Neuronal stem cell (in vitro differentiated cells): ENCODE measurements around the gene FOXA2.

Experiments used
- DNase-seq: peaks from one replicate; pipeline ENCODE4 v3.0.0-alpha.2; 2013; ENCODE audit warnings: low spot score
- H2AFZ ChIP-seq: one replicate; pipeline ENCODE4 v1.6.1; 2013; ENCODE audit warnings: mild to moderate bottlenecking, low read length, inconsistent platforms
- H2AK5ac ChIP-seq: 2 replicates; pipeline ENCODE4 v1.6.1; 2013; ENCODE audit warnings: low read depth, mild to moderate bottlenecking, inconsistent platforms, low read length, moderate library complexity, mixed read lengths
- H2BK120ac ChIP-seq: 2 replicates; pipeline ENCODE4 v1.6.1; 2013; ENCODE audit warnings: low read depth, mild to moderate bottlenecking, inconsistent platforms, low read length, moderate library complexity, mixed read lengths
- H2BK12ac ChIP-seq: one replicate; pipeline ENCODE4 v1.6.1; 2013; ENCODE audit warnings: low read length, inconsistent platforms
- H2BK15ac ChIP-seq: 2 replicates; pipeline ENCODE4 v1.6.1; 2013; ENCODE audit warnings: mild to moderate bottlenecking, low read length, inconsistent platforms, mixed read lengths
- H2BK5ac ChIP-seq: one replicate; pipeline ENCODE4 v1.6.1; 2013; ENCODE audit warnings: inconsistent platforms, mild to moderate bottlenecking, low read length, moderate library complexity
- H3K14ac ChIP-seq: one replicate; pipeline ENCODE4 v1.6.1; 2013; ENCODE audit warnings: low read length, inconsistent platforms
- H3K18ac ChIP-seq: 2 replicates; pipeline ENCODE4 v1.6.1; 2013; ENCODE audit warnings: low read length, inconsistent platforms
- H3K23ac ChIP-seq: 2 replicates; pipeline ENCODE4 v1.6.1; 2013; ENCODE audit warnings: low read depth, mild to moderate bottlenecking, mixed read lengths, low read length, inconsistent platforms; ENCODE audit not compliant: poor library complexity
- H3K27ac ChIP-seq: replicated peaks from 3 replicates; pipeline ENCODE4 v1.5.1; 2013; ENCODE audit warnings: low read length, inconsistent platforms
- H3K27me3 ChIP-seq, 3 experiments: 2 replicates each; pipeline ENCODE4 v1.6.1; 2013; ENCODE audit warnings: low read length in 3 of 3, mild to moderate bottlenecking in 2 of 3, inconsistent platforms in 1 of 3, low read depth in 1 of 3, mixed read lengths in 1 of 3, moderate library complexity in 1 of 3; ENCODE audit not compliant: control insufficient read depth in 3 of 3, insufficient read depth in 3 of 3
- H3K36me3 ChIP-seq, 2 donors: replicated peaks in 1 of 2; 2 replicates each; pipeline ENCODE4 v1.6.1; 2013; ENCODE audit warnings: low read length in 2 of 2; ENCODE audit not compliant: control insufficient read depth in 2 of 2, insufficient read depth in 2 of 2
- H3K4ac ChIP-seq: 2 replicates; pipeline ENCODE4 v1.6.1; 2013; ENCODE audit warnings: inconsistent platforms, mild to moderate bottlenecking, low read length, moderate library complexity
- H3K4me1 ChIP-seq, 2 donors: 1 replicate in 1 of 2; 2 replicates in 1 of 2; pipeline ENCODE4 v1.6.1; 2013; ENCODE audit warnings: low read length in 2 of 2, low read depth in 1 of 2; ENCODE audit not compliant: control insufficient read depth in 2 of 2, insufficient read depth in 1 of 2
- H3K4me2 ChIP-seq: one replicate; pipeline ENCODE4 v1.6.1; 2013; ENCODE audit warnings: mild to moderate bottlenecking, low read length, inconsistent platforms; ENCODE audit not compliant: insufficient read depth, poor library complexity, severe bottlenecking
- H3K4me3 ChIP-seq, 2 donors: 2 replicates each; pipeline ENCODE4 v1.5.1; 2013; ENCODE audit warnings: low read length in 2 of 2, mild to moderate bottlenecking in 2 of 2, inconsistent platforms in 1 of 2, moderate library complexity in 1 of 2
- H3K79me1 ChIP-seq: one replicate; pipeline ENCODE4 v1.6.1; 2013; ENCODE audit warnings: low read depth, mild to moderate bottlenecking, inconsistent platforms, low read length, moderate library complexity
- H3K9ac ChIP-seq: one replicate; pipeline ENCODE4 v1.6.1; 2013; ENCODE audit warnings: mild to moderate bottlenecking, low read depth, low read length, inconsistent platforms; ENCODE audit not compliant: poor library complexity
- H3K9me3 ChIP-seq, 2 donors: replicated peaks in 1 of 2; 2 replicates each; pipeline versions ENCODE3 to v1.6.1; 2013; ENCODE audit warnings: low read length in 2 of 2, mild to moderate bottlenecking in 2 of 2, inconsistent platforms in 1 of 2, low read depth in 1 of 2, mixed read lengths in 1 of 2, moderate library complexity in 1 of 2; ENCODE audit not compliant: control insufficient read depth in 2 of 2, insufficient read depth in 1 of 2
- H4K8ac ChIP-seq: one replicate; pipeline ENCODE4 v1.6.1; 2013; ENCODE audit warnings: low read depth, mild to moderate bottlenecking, inconsistent platforms, low read length, moderate library complexity
- H4K91ac ChIP-seq: one replicate; pipeline ENCODE4 v1.6.1; 2013; ENCODE audit warnings: low read length, low read depth, mild to moderate bottlenecking, inconsistent platforms; ENCODE audit not compliant: poor library complexity
- WGBS, 2 donors: extraction: QIAGEN DNeasy Blood & Tissue Kit; methylation state at CpG; one replicate each; pipeline ENCODE4 v1.1.7; 2013; ENCODE audit warnings: missing lambda C conversion rate in 2 of 2, mixed read lengths in 1 of 2; ENCODE audit not compliant: insufficient read length in 2 of 2, insufficient replicate concordance in 1 of 2; ENCODE audit errors: extremely low coverage in 2 of 2; 5-methylcytosine and 5-hydroxymethylcytosine counted together

The FOXA2 gene

DNA sequence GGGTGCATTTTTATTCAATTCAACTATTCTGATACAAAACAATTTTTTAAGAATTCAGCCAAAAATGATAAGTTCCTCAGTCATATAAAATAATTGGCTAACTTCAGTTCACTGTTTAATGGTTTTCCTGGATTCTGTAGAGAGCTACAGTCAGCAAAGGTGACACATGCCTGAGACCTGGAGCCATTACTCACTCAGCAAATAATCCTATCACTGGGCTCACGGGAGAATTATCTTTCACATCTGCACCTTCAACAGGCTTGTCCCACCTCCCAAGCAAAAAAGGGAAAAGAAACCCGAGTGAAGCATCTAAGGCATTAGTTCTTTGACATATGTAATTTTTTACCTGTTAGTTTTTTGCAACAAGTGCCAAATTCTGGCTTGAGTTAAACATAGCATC is 34.9 kb upstream of the FOXA2 start:
- no peak overlapping the region for H2BK15ac ChIP-seq
- H3K4ac ChIP-seq = no peak overlapping the region
- no peak overlapping the region for H3K4me2 ChIP-seq
- H3K4me3 ChIP-seq = no peak overlapping the region
- no peak overlapping the region for H2AK5ac ChIP-seq
- H3K9ac ChIP-seq = no peak overlapping the region
- no peak overlapping the region for H2BK12ac ChIP-seq
- no peak overlapping the region for H2BK120ac ChIP-seq
- no peak overlapping the region for H4K91ac ChIP-seq
- H3K4me1 ChIP-seq = peaks cover 0 to 6% of the 10 kb centered on the region in 2 donors
- no peaks in the 10 kb centered on the region for H3K79me1 ChIP-seq
- no peaks in the 10 kb centered on the region for H3K36me3 ChIP-seq
- no peak overlapping the region for H3K23ac ChIP-seq
- no peak overlapping the region for H2AFZ ChIP-seq
- no peak overlapping the region for H3K27ac ChIP-seq
- H3K14ac ChIP-seq = no peak overlapping the region
- no peak for DNase-seq
- WGBS, 2 donors = no CpG with 5 or more reads among the region's 2 CpGs
- H3K27me3 ChIP-seq = no peaks in the 10 kb centered on the region
- H3K18ac ChIP-seq = no peak overlapping the region
- no peaks in the 10 kb centered on the region for H3K9me3 ChIP-seq
- no peak overlapping the region for H4K8ac ChIP-seq
- no peak overlapping the region for H2BK5ac ChIP-seq

DNA sequence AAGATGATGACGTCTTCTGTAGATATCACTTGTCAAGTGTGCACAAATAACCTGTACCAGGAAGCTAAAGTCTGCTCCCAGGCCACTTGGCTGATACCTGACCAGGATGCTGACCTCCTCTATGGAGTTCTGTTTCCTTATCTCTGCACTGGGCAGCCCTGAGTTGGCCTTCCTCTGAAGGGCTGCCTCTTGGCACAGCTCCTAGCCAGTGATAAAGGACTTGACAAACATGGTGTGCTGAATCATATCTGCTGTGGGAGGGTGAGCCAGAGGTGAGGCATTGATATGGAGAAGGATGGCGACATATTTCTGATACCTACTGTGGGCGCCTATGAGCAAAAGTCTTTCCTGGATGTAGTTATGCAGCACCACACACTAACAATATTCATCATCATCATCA is 32.8 kb upstream of the FOXA2 start:
- no peak overlapping the region for H2BK12ac ChIP-seq
- H2BK120ac ChIP-seq = no peak overlapping the region
- H2BK15ac ChIP-seq = no peak overlapping the region
- DNase-seq = no peak
- no peaks in the 10 kb centered on the region for H3K27me3 ChIP-seq
- no peak overlapping the region for H3K23ac ChIP-seq
- no peak overlapping the region for H2AK5ac ChIP-seq
- no peak overlapping the region for H4K8ac ChIP-seq
- no CpG with 5 or more reads among the region's 3 CpGs for WGBS, 2 donors
- no peak overlapping the region for H3K4ac ChIP-seq
- H3K4me3 ChIP-seq = peak overlapping the region in 1 of 2 donors; percentile 39
- H4K91ac ChIP-seq = no peak overlapping the region
- no peak overlapping the region for H3K14ac ChIP-seq
- no peaks in the 10 kb centered on the region for H3K36me3 ChIP-seq
- no peak overlapping the region for H3K4me2 ChIP-seq
- H3K9ac ChIP-seq = no peak overlapping the region
- no peak overlapping the region for H3K27ac ChIP-seq
- no peak overlapping the region for H2BK5ac ChIP-seq
- no peaks in the 10 kb centered on the region for H3K9me3 ChIP-seq
- H3K18ac ChIP-seq = no peak overlapping the region
- H2AFZ ChIP-seq = no peak overlapping the region
- peaks cover 0 to 6% of the 10 kb centered on the region in 2 donors for H3K4me1 ChIP-seq
- no peaks in the 10 kb centered on the region for H3K79me1 ChIP-seq

GRCh38 chr20:22616551-22616950 is 32.2 kb upstream of the FOXA2 start:
- DNase-seq = no peak
- Histone ChIP-seq H3K23ac (no peak overlapping the region), H2BK15ac (no peak overlapping the region), H2BK12ac (no peak overlapping the region), H3K9me3 (no peaks in the 10 kb centered on the region), H3K36me3 (no peaks in the 10 kb centered on the region), H3K9ac (no peak overlapping the region), H2BK120ac (no peak overlapping the region), H4K91ac (no peak overlapping the region), H2AFZ (no peak overlapping the region), H3K4me2 (no peak overlapping the region), H3K4me3 (no peak overlapping the region), H3K18ac (no peak overlapping the region), H3K27ac (no peak overlapping the region), H3K27me3 (no peaks in the 10 kb centered on the region), H3K79me1 (no peaks in the 10 kb centered on the region), H3K14ac (no peak overlapping the region), H3K4ac (no peak overlapping the region), H2AK5ac (no peak overlapping the region), H4K8ac (no peak overlapping the region), H2BK5ac (no peak overlapping the region), H3K4me1 (peaks cover 0 to 6% of the 10 kb centered on the region in 2 donors)
- WGBS, 2 donors = no CpG with 5 or more reads among the region's 3 CpGs

- Histone ChIP-seq H3K27ac (no peak overlapping the region), H3K9me3 (no peaks in the 10 kb centered on the region), H3K9ac (no peak overlapping the region), H2BK120ac (no peak overlapping the region), H2BK12ac (no peak overlapping the region), H3K4me3 (no peak overlapping the region), H3K18ac (no peak overlapping the region), H3K79me1 (no peaks in the 10 kb centered on the region), H3K4me1 (peaks cover 0 to 6% of the 10 kb centered on the region in 2 donors), H3K23ac (no peak overlapping the region), H3K4ac (no peak overlapping the region), H3K27me3 (no peaks in the 10 kb centered on the region), H2BK15ac (no peak overlapping the region), H4K8ac (no peak overlapping the region), H2AFZ (no peak overlapping the region), H4K91ac (no peak overlapping the region), H3K4me2 (no peak overlapping the region), H2BK5ac (no peak overlapping the region), H2AK5ac (no peak overlapping the region), H3K36me3 (no peaks in the 10 kb centered on the region), H3K14ac (no peak overlapping the region)
- DNase-seq = no peak
- WGBS, 2 donors = no CpG with 5 or more reads among the region's 6 CpGs
Observed at GRCh38 chr20:22615425-22615824, 31.1 kb upstream of the FOXA2 start.
